ENCODE results near the gene NCK1.

Gene NCK1

GRCh38 chr3:136840252-136840651, 21.8 kb upstream of the NCK1 start:
- no peak overlapping the region for H3K4me3 ChIP-seq (ENCODE audit: low read depth, low read length)
- no peak for TF ChIP-seq CTCF (IDR thresholded peaks at IDR 0.05; ENCODE audit: borderline replicate concordance, insufficient read depth, low read depth, low read length)

- TF ChIP-seq CTCF (IDR thresholded peaks at IDR 0.05; ENCODE audit: borderline replicate concordance, insufficient read depth, low read depth, low read length): no peak
- no peak overlapping the region for H3K4me3 ChIP-seq (ENCODE audit: low read depth, low read length)
Measured at GRCh38 chr3:136842294-136842693, 19.7 kb upstream of the NCK1 start.

- no peak for TF ChIP-seq CTCF (IDR thresholded peaks at IDR 0.05; ENCODE audit: borderline replicate concordance, insufficient read depth, low read depth, low read length)
- no peak overlapping the region for H3K4me3 ChIP-seq (ENCODE audit: low read depth, low read length)
Measured at GRCh38 chr3:136844724-136845123, 17.3 kb upstream of the NCK1 start.

- no peak for TF ChIP-seq CTCF (IDR thresholded peaks at IDR 0.05; ENCODE audit: borderline replicate concordance, insufficient read depth, low read depth, low read length)
- H3K4me3 ChIP-seq (ENCODE audit: low read depth, low read length): no peak overlapping the region
Measured at GRCh38 chr3:136852180-136852579, 9.8 kb upstream of the NCK1 start.

- no peak overlapping the region for H3K4me3 ChIP-seq (ENCODE audit: low read depth, low read length)
- no peak for TF ChIP-seq CTCF (IDR thresholded peaks at IDR 0.05; ENCODE audit: borderline replicate concordance, insufficient read depth, low read depth, low read length)
Measured at GRCh38 chr3:136856665-136857064, 5.3 kb upstream of the NCK1 start.

- H3K4me3 ChIP-seq (ENCODE audit: low read depth, low read length): no peak overlapping the region
- no peak for TF ChIP-seq CTCF (IDR thresholded peaks at IDR 0.05; ENCODE audit: borderline replicate concordance, insufficient read depth, low read depth, low read length)
Measured at GRCh38 chr3:136858381-136858780, 3.6 kb upstream of the NCK1 start.

GRCh38 chr3:136860541-136860940, 1.5 kb upstream of the NCK1 start:
- H3K4me3 ChIP-seq (ENCODE audit: low read depth, low read length): no peak overlapping the region
- TF ChIP-seq CTCF (IDR thresholded peaks at IDR 0.05; ENCODE audit: borderline replicate concordance, insufficient read depth, low read depth, low read length): no peak
